Measurements from ENCODE around the gene ANO9.

DNA sequence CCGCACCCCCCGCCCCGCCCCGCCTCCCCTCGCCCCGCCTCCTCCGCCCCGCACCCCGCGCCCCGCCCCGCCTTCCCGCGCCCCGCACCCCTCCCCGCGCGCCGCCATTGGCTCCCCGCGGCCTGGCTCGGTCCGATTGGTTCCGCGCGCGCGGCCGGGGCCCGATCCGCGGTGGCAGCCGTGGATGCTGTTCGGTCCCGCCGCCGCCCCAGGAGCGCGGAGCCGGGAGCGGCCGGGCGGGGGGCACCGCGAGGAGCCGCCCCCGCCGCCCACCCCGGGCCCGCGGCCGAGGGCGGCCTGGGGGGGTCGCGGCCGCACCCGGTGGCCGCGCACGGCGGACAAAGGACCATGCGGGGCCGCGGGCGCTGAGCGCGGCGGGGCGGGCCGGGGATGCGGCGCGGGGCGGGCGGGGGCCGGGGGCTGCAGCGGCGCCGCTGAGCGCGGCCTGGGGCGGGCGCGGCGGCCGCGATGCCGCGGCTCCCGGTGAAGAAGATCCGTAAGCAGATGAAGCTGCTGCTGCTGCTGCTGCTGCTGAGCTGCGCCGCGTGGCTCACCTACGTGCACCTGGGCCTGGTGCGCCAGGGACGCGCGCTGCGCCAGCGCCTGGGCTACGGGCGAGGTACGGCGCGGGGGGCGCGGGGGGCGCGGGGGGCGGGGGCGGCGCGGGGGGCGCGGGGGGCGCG, 72.3 kb downstream of the ANO9 start, which contains the start of gene B4GALNT4:
- TF ChIP-seq POLR2AphosphoS5 (IDR thresholded peaks at IDR 0.05) (no peak), POLR2A (IDR thresholded peaks at IDR 0.05; ENCODE audit: low read depth) (no peak), EP300 (IDR thresholded peaks at IDR 0.05) (no peak)
- TF ChIP-seq, protein P1, sequence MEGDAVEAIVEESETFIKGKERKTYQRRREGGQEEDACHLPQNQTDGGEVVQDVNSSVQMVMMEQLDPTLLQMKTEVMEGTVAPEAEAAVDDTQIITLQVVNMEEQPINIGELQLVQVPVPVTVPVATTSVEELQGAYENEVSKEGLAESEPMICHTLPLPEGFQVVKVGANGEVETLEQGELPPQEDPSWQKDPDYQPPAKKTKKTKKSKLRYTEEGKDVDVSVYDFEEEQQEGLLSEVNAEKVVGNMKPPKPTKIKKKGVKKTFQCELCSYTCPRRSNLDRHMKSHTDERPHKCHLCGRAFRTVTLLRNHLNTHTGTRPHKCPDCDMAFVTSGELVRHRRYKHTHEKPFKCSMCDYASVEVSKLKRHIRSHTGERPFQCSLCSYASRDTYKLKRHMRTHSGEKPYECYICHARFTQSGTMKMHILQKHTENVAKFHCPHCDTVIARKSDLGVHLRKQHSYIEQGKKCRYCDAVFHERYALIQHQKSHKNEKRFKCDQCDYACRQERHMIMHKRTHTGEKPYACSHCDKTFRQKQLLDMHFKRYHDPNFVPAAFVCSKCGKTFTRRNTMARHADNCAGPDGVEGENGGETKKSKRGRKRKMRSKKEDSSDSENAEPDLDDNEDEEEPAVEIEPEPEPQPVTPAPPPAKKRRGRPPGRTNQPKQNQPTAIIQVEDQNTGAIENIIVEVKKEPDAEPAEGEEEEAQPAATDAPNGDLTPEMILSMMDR (IDR thresholded peaks at IDR 0.05) = no peak

Data from esophagus muscularis mucosa (tissue), 4 donors.